Activated effector memory CD4-positive, alpha-beta T cell treated with anti-CD3 and anti-CD28 coated beads, Interleukin-2, amount 50 U/mL, for 16 hours (primary cell): ENCODE measurements around the gene OR4C5.
"Not testable (repeated sequence)": the region's sequence is repeated elsewhere in the genome, so short reads cannot be mapped to it uniquely, and the experiment has no call there.

Source experiments
- DNase-seq: peaks from one replicate; pipeline ENCODE4 v3.0.0-alpha.2; 2020

The OR4C5 gene

DNA sequence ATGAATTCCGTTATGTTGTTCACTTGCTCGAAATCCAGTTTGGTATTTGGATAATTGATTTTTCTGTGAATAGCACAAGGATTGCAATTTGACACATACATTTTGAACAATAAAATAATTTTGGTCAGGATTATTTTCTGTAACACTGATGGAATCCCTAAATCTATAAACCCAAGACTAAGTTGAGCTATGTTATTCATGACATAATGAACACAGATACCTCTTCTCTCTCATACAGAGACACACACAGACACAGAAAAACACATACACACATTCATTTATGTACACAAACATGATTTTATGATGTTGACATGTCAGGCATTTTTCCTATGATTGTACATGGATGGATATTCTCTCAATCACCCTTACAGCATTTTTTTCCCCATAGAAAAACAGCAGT is at the start of gene OR4C5:
Gene OR4C5 (minus strand): TSS at position 101 of the 400 bp plus-strand sequence. CDS start 0 bp downstream, at position 101.
- DNase-seq = no peak

DNA sequence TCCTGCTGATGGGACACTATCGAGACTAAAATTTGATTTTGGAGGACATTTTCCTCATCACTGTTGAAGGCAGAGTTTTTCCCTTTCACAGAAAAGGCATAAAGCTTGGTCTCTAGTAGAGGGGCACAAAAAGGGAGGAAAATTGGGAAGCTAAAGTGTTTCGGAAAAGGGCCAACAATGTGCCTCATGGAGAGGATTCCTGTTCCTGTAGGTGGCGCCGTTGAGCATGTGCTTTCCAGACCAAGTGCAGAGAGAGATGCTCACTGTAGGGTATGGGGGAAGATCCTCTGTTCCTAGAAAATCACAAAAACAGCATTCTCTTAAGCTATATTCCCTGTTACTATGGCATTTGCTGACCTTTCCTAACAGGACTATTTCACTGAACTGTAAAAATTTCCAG is 18.4 kb upstream of the OR4C5 start:
- DNase-seq = no peak

DNA sequence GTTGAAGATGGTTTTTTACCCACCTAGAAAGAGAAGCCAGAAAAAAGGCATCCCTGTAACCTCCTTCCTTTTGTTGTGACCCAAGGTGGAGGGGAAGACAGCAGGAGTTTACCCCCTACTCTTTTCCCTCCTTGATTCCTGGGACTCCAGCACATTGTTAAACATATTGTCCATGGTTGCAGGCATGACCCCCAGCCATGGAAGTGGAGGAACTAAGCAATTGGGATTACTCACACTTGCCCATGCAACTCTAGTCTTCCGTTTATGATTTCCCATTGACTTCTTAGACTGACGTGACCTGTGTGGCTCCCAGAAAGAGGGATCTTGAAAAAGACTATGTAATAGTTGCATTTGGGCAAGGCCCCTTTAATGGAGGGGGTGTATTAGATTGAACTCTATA is 17.9 kb upstream of the OR4C5 start:
- DNase-seq = not testable (repeated sequence)

DNA sequence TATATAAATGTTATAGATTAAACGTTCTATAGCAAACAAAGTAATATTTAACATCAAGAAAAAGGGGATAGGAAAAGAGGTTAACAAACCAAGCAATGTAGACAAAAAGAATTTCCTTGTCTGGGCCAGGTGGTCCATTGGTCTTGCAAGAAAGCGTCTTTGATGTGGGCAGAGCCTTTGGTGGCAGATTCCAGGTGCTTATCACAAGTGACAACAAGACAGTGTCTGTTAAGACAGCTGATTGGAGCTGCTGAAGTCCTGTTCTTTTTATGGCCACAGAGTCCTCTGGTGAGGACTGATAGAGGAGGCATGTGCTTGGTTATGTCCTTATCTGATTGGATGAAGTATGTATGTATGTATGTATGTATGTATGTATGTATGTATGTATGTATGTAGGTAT is 5.0 kb downstream of the OR4C5 start:
- DNase-seq = not testable (repeated sequence)

DNA sequence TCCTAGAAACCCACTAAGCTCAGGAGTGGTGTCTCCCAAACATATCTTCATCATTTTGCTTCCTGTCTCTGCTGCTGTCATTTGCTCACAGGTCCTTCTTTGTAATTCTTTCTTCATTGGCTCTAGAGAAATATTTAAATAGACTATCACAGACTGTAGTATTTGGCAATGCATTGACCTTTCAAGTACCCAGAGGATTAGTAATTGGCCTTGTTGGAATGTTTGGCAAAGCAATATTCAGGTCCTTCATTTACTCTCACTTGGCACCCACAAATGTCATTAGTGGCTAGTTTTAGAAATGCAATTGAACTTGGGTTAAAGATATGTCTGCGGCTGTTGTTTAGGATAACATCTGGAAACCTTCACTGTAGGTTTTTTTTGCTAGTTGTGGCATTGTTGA is 11.6 kb downstream of the OR4C5 start:
- no peak for DNase-seq

DNA sequence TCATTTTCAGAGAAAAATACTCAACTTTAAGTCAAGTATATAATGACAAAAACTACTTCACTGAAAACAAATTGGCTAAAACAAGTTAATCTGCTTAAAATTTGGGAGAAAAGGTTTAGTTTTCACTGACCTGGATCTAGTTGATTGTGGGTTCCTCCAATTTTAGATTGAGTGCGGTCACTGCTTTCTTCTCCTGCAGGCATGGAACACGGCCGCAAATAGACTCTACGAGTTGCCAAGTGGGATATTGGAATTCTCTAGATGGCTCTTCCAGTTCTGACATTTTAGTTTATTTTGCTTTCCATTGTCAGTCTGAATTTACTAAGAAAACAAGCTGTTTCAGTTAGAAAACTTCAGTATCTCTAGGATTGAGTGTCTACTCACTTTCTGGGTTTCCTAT is 12.3 kb downstream of the OR4C5 start:
- no peak for DNase-seq

DNA sequence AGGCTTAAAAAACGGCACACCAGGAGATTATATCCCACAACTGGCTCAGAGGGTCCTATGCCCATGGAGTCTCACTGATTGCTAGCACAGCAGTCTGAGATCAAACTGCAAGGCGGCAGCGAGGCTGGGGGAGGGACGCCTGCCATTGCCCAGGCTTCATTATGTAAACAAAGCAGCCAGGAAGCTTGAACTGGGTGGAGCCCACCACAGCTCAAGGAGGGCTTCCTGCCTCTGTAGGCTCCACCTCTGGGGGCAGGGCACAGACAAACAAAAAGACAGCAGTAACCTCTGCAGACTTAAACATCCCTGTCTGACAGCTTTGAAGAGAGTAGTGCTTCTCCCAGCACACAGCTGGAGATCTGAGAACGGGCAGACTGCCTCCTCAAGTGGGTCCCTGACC is 20.0 kb downstream of the OR4C5 start:
- DNase-seq = not testable (repeated sequence)

DNA sequence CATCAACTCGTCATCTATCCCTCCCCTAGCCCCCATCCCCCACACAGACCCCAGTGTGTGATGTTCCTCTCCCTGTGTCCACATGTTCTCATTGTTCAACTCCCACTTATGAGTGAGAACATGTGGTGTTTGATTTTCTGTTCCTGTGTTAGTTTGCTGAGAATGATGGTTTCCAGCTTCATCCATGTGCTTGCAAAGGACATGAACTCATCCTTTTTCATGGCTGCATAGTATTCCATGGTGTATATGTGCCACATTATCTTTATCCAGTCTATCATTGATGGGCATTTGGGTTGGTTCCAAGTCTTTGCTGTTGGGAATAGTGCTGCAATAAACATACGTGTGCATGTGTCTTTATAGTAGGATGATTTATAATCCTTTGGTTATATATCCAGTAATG is 23.8 kb downstream of the OR4C5 start:
- DNase-seq = not testable (repeated sequence)

DNA sequence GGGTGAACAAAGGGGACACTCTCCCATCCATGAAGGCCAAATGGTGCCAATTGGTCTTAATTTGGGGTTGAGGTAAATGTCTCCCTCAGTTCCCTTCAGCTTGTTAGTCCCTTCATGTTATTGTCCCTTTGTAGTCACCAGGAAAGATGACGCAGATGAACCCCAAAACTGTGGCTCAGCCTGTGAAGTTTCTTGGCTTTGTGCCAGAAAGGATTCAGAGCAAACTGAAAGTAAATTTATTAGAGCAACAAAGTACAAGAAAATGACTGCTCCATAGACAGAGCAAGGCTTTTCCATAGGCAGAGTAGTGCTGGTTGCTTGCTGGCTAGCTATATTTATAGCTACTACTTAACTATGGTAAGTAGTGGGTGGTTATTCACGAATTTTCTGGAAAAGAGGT is 24.8 kb downstream of the OR4C5 start:
- DNase-seq = no peak

DNA sequence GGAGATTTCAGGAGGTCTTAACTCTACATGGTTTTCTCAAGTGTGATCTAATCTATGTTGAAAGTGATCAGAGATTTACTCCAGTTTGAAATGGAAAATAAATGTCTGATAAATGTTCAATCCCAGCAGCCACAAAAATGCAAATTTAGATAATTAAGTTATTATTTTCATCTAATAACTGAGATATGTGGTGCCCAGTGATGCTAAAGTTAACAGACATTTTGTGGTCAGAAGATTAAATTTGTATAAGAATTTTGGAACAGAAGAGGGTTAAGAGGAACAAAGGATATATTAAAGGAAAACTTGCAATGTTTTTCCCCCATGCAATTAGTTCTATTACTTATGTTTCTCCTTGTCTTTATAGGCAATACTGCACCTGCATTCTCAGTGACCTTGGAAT is 41.6 kb downstream of the OR4C5 start, which contains the start of gene OR4C3:
Gene OR4C3 (plus strand): TSS at position 301 of the 400 bp plus-strand sequence. CDS start 102 bp downstream, outside the sequence.
- not testable (repeated sequence) for DNase-seq

DNA sequence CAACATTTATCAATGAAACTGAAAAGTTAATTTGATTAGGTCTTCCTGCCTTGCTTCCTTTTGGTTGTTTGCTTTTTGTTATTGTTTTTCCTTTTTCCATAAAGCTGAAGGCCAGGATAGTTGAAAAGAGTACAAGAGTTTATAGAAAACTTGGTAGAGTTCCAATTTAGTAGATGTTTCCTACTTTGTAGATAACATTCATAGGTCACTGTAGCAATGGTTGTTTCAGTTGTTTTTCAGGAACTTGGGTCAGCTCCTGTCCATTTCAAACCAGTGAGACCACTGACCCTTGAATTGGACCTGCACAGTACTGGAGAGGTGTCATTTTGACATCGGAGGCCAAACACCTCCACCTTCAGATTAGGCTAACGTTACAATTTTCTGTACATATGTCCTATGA is 46.5 kb downstream of the OR4C5 start:
- DNase-seq = not testable (repeated sequence)
